Sigmoid colon (tissue), 7 donors: Measurements from ENCODE around the gene DGCR6L. TPM values are rescaled to one million over a fixed set of nuclear protein-coding genes. Genes with fewer than 3 reads are reported as not detected.
"Not testable (repeated sequence)": the region's sequence is repeated elsewhere in the genome, so short reads cannot be mapped to it uniquely, and the experiment has no call there.

Source experiments
- DNase-seq: peaks from one replicate; pipeline ENCODE4 v3.0.0-alpha.2; 2019
- H3K27ac ChIP-seq, 4 donors: fragments of 200-600 bp; sonication (generic); one replicate each; pipeline ENCODE4 v1.5.1; 2016 to 2019; ENCODE audit warnings: mild to moderate bottlenecking in 1 of 4
- H3K27me3 ChIP-seq, 3 donors: fragments of 200-600 bp; sonication (generic); one replicate each; pipeline ENCODE4 v1.5.1; 2019; ENCODE audit warnings: mild to moderate bottlenecking in 1 of 3
- H3K36me3 ChIP-seq, 4 donors: fragments of 200-600 bp; sonication (generic); one replicate each; pipeline ENCODE4 v1.5.1; 2016 to 2019
- H3K4me1 ChIP-seq, 4 donors: fragments of 200-600 bp; sonication (generic); one replicate each; pipeline ENCODE4 v1.5.1; 2017 to 2019
- H3K4me3 ChIP-seq, 4 donors: fragments of 200-600 bp; sonication (generic); one replicate each; pipeline ENCODE4 v1.5.1; 2017 to 2019; ENCODE audit warnings: mild to moderate bottlenecking in 2 of 4, moderate library complexity in 1 of 4
- H3K9me3 ChIP-seq, 4 donors: fragments of 200-600 bp in 3 of 4; sonication (generic) in 3 of 4; one replicate each; pipeline versions ENCODE4 v1.5.1 to v1.6.1; 2013 to 2019
- EP300 ChIP-seq, 4 donors: sonication (generic); formaldehyde crosslinking; IDR thresholded peaks; one replicate each; pipeline ENCODE4 v1.6.1; 2017; ENCODE audit warnings: antibody characterized with exemption in 4 of 4
- POLR2A ChIP-seq, 2 donors: fragments of 450-650 bp; IDR thresholded peaks; one replicate each; pipeline ENCODE4 v1.6.1; 2016; ENCODE audit warnings: antibody characterized with exemption in 2 of 2, mild to moderate bottlenecking in 2 of 2, moderate library complexity in 2 of 2
- POLR2AphosphoS5 ChIP-seq, 4 donors: sonication (generic); formaldehyde crosslinking; IDR thresholded peaks; one replicate each; pipeline ENCODE4 v1.6.1; 2017; ENCODE audit warnings: antibody characterized with exemption in 4 of 4
- WGBS, 2 donors: extraction: QIAGEN DNeasy Blood & Tissue Kit; methylation state at CpG; one replicate each; pipeline ENCODE4 v1.1.7; 2013; 5-methylcytosine and 5-hydroxymethylcytosine counted together
- intact Hi-C: fragments of 100-400 bp; cut with DNase I; formaldehyde crosslinking; loops from one replicate; pipeline ENCODE4 v1.15.1; 2023
- polyA plus RNA-seq, 3 donors: library from polyadenylated mRNA; stranded (reverse); fragments of 200-250 nt; gene quantifications; one replicate each; pipeline ENCODE4 v1.2.3, GENCODE V29; 2013
- total RNA-seq, 4 donors: library from RNA; depleted of rRNA; stranded (reverse); fragments of >200 nt; gene quantifications; one replicate each; pipeline ENCODE4 v1.1.0, GENCODE V29; 2016
- TF ChIP-seq, protein P1 (sequence below), 4 experiments: fragments of 450-650 bp in 3 of 4; fragments of 200-600 bp in 1 of 4; IDR thresholded peaks; one replicate each; pipeline ENCODE4 v1.5.1; 2016 to 2019; ENCODE audit warnings: antibody characterized with exemption in 4 of 4, mild to moderate bottlenecking in 3 of 4, moderate library complexity in 2 of 4
- donor health status: healthy with polysubstance abuse.
- donor health status: Bipolar disorder and iron deficiency.
- donor health status: healthy.

DGCR6L gene
- total and polyA plus RNA-seq, 7 donors, result 38.6 to 88.6 (median 64.7) TPM

DNA sequence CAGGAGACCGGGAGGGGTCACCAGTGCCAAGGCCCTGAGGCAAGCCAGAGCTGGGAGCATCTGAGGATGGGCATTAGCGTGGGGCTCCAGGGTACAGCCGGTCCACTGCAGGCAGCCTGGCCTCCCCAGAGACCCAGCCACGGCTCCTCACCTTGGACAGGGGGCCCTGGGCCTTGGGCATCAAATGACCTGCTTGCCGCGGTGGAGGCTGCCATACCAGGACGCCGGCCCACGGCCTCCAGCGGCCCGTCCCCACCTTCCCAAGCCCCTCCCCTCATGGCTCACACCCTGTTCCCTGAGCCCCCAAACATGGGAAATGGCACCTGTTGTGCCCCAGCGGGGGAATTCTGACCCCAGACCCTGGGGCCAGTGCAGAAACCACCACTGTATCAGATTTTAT is 39.0 kb downstream of the DGCR6L start:
- Histone ChIP-seq H3K9me3 (no peaks in the 10 kb centered on the region), H3K4me3 (no peak overlapping the region), H3K4me1 (no peaks in the 10 kb centered on the region), H3K27ac (no peak overlapping the region), H3K27me3 (no peaks in the 10 kb centered on the region), H3K36me3 (no peaks in the 10 kb centered on the region)
- intact Hi-C loops, result no loop called here
- no peak for TF ChIP-seq POLR2A (IDR thresholded peaks at IDR 0.05)
- no peak for TF ChIP-seq POLR2AphosphoS5 (IDR thresholded peaks at IDR 0.05)
- TF ChIP-seq, protein P1, sequence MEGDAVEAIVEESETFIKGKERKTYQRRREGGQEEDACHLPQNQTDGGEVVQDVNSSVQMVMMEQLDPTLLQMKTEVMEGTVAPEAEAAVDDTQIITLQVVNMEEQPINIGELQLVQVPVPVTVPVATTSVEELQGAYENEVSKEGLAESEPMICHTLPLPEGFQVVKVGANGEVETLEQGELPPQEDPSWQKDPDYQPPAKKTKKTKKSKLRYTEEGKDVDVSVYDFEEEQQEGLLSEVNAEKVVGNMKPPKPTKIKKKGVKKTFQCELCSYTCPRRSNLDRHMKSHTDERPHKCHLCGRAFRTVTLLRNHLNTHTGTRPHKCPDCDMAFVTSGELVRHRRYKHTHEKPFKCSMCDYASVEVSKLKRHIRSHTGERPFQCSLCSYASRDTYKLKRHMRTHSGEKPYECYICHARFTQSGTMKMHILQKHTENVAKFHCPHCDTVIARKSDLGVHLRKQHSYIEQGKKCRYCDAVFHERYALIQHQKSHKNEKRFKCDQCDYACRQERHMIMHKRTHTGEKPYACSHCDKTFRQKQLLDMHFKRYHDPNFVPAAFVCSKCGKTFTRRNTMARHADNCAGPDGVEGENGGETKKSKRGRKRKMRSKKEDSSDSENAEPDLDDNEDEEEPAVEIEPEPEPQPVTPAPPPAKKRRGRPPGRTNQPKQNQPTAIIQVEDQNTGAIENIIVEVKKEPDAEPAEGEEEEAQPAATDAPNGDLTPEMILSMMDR (IDR thresholded peaks at IDR 0.05), result no peak
- no peak for TF ChIP-seq EP300 (IDR thresholded peaks at IDR 0.05)
- no peak for DNase-seq
- WGBS, 2 donors, result 61 to 85% methylated on average over 12 of the region's 12 CpGs

- intact Hi-C loops, H3K36me3 ChIP-seq, H3K27me3 ChIP-seq, H3K4me3 ChIP-seq, DNase-seq, H3K9me3 ChIP-seq, H3K4me1 ChIP-seq, H3K27ac ChIP-seq: not testable (repeated sequence)
- 50 to 88% methylated on average over 17 of the region's 21 CpGs for WGBS, 2 donors
Observed at GRCh38 chr22:20280163-20280562, 39.7 kb downstream of the DGCR6L start.

DNA sequence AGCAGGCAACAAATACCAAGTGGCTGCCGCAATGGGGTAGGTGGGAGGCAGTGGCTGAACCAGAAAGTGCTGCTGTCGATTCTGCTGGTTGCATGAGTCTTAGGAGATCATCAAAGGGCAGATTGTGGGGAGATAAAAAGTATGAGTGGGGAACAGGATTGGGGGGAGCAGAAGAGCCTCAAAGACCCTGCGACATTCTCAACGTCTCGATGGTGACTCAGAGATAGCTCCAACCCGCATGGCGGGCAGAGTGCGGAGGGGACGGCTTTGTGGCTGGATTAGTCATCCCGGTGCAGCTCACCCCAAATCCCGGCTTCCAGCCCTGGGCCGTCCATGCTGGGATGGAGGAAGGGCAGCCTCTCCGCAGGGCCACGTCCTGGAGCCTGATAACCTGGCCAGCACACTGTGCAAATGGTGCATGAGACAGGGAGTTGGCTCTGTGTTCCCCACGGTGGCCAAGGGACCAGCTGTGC is 40.2 kb downstream of the DGCR6L start:
- TF ChIP-seq POLR2A (IDR thresholded peaks at IDR 0.05), result no peak
- TF ChIP-seq, protein P1 (IDR thresholded peaks at IDR 0.05), result no peak
- no peak for TF ChIP-seq POLR2AphosphoS5 (IDR thresholded peaks at IDR 0.05)
- no peak for TF ChIP-seq EP300 (IDR thresholded peaks at IDR 0.05)
- Histone ChIP-seq H3K9me3 (no peaks in the 10 kb centered on the region), H3K4me3 (no peak overlapping the region), H3K27me3 (no peaks in the 10 kb centered on the region), H3K4me1 (no peaks in the 10 kb centered on the region), H3K27ac (no peak overlapping the region), H3K36me3 (no peaks in the 10 kb centered on the region)
- DNase-seq, result no peak
- intact Hi-C loops, result no loop called here
- WGBS, 2 donors, result 68 to 69% methylated on average over 15 of the region's 15 CpGs

- H3K36me3 ChIP-seq, H3K4me3 ChIP-seq, H3K9me3 ChIP-seq, H3K27ac ChIP-seq, DNase-seq, H3K4me1 ChIP-seq, H3K27me3 ChIP-seq, intact Hi-C loops: not testable (repeated sequence)
- 74 to 87% methylated on average over 22 of the region's 22 CpGs for WGBS, 2 donors
Observed at GRCh38 chr22:20278726-20279490, 41.0 kb downstream of the DGCR6L start.

DNA sequence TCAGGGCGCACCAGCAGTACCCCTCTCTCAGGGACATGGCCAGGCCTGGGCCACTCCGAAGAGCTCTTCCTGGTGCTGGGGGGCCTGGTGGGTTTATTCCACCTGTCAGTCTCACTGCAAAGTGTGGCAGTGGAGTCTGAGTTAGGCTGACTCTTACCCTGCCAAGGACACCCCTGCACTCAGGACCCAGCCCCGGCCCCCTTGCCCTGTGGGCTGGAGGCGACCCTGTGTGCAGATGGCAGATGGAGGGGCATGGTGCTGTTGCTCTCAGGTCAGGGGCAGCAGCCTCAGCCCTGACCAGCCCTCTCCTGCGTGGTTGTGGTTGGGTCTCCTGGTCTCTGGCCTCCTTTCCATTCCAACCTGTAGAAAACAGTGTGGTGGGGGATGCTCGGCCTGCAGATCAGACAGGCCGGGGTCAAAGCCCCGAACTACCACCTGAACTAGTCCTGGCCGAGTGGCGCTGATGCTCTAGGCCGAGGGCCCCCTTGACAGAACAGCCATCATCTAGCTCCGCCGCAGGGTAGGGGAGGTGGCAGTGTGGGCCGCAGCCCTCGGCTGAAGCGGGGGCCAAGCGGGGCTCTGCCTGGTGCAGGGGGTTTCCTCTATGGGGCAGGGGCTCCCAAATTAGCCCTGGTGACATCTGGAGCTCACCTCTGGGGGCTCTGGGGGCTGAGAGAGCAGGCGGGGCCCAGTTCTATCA is 41.8 kb downstream of the DGCR6L start:
- H3K9me3 ChIP-seq, DNase-seq, H3K36me3 ChIP-seq, intact Hi-C loops, H3K27ac ChIP-seq, H3K27me3 ChIP-seq, H3K4me1 ChIP-seq, H3K4me3 ChIP-seq: not testable (repeated sequence)
- 77 to 87% methylated on average over 17 of the region's 18 CpGs for WGBS, 2 donors

DNA sequence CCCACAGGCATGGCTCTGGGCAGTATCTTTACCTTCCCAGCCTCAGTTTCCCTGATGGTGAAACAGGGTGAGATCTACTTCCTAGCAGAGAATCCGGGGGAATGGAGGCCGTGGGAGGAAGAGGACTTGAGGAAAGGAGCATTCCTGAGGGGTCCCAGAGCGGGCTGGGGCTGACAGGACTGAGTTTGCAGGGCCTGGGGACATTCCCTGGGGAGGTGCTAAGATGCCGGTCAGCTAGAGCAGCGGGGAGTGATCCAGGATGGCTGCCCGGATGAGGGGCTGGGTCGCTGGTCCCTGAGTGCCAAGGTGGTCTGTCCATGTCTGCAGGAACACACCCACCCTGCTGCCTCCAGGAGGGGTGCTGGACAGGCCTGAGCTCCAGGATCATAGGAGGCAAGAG is 43.4 kb downstream of the DGCR6L start:
- Histone ChIP-seq H3K4me3 (no peak overlapping the region), H3K4me1 (no peaks in the 10 kb centered on the region), H3K36me3 (no peaks in the 10 kb centered on the region), H3K27ac (no peak overlapping the region), H3K9me3 (no peaks in the 10 kb centered on the region), H3K27me3 (no peaks in the 10 kb centered on the region)
- no peak for DNase-seq
- 80 to 84% methylated on average over 7 of the region's 7 CpGs for WGBS, 2 donors
- intact Hi-C loops, result no loop called here
- TF ChIP-seq EP300 (IDR thresholded peaks at IDR 0.05) (no peak), POLR2AphosphoS5 (IDR thresholded peaks at IDR 0.05) (no peak), POLR2A (IDR thresholded peaks at IDR 0.05) (no peak)
- TF ChIP-seq, protein P1 (IDR thresholded peaks at IDR 0.05), result no peak
